Caco-2 (cell line): ENCODE data around the gene MIEF2. TPM values are rescaled to one million over a fixed set of nuclear protein-coding genes. Genes with fewer than 3 reads are reported as not detected.
A peak's percentile ranks its signal among the peaks of the same experiment; 100 is the strongest.

ENCODE experiments used
- BruUV-seq: library from RNA; stranded (reverse); fragments of 400-500 nt; replicated peaks from 2 replicates; lab custom pipeline; 2021; lab: Mats Ljungman, UMichigan
- CTCF ChIA-PET: fragments of 300-600 bp; sonication (Branson Sonifier 250); formaldehyde crosslinking; loops from one replicate; lab custom pipeline; 2022; ENCODE audit warnings: antibody characterized with exemption; lab: Charles Lee
- POLR2A ChIA-PET: fragments of 300-600 bp; sonication (Branson Sonifier 250); formaldehyde crosslinking; loops from one replicate; lab custom pipeline; 2022; ENCODE audit warnings: antibody characterized with exemption; lab: Charles Lee
- DNase-seq, 2 experiments: peaks; one replicate each; pipeline versions ENCODE4 v3.0.0 to v3.0.0-alpha.2; 2020 to 2022
- H3K27me3 ChIP-seq: replicated peaks from 2 replicates; pipeline ENCODE4 v1.6.0; 2011; ENCODE audit warnings: low read length; ENCODE audit not compliant: control insufficient read depth, insufficient read depth
- H3K36me3 ChIP-seq: 2 replicates; pipeline ENCODE4 v1.5.1; 2011; ENCODE audit warnings: low read length; ENCODE audit not compliant: control insufficient read depth, insufficient read depth
- H3K4me1 ChIP-seq: fragments of 250-450 bp; sonication (Bioruptor Pico); 2 replicates; pipeline ENCODE4 v1.5.1; 2020; ENCODE audit warnings: mild to moderate bottlenecking
- H3K4me3 ChIP-seq: 2 replicates; pipeline ENCODE4 v1.5.1; 2011; ENCODE audit warnings: low read depth, mild to moderate bottlenecking, control low read depth, low read length
- H3K9me3 ChIP-seq: fragments of 250-450 bp; sonication (Bioruptor Pico); 2 replicates; pipeline ENCODE4 v1.5.1; 2020; ENCODE audit warnings: mild to moderate bottlenecking, moderate library complexity
- H3K27ac Mint-ChIP-seq: one replicate; pipeline ENCODE4 v1.8.0; 2022; ENCODE audit warnings: mixed read lengths; ENCODE audit not compliant: unreplicated experiment
- H3K27me3 Mint-ChIP-seq: one replicate; pipeline ENCODE4 v1.8.0; 2022; ENCODE audit warnings: mixed read lengths; ENCODE audit not compliant: insufficient read depth, unreplicated experiment
- H3K36me3 Mint-ChIP-seq: one replicate; pipeline ENCODE4 v1.8.0; 2022; ENCODE audit warnings: mild to moderate bottlenecking, mixed read lengths; ENCODE audit not compliant: insufficient read depth, unreplicated experiment
- H3K4me1 Mint-ChIP-seq: one replicate; pipeline ENCODE4 v1.8.0; 2022; ENCODE audit warnings: low read depth, mixed read lengths; ENCODE audit not compliant: unreplicated experiment
- H3K4me3 Mint-ChIP-seq: one replicate; pipeline ENCODE4 v1.8.0; 2022; ENCODE audit warnings: mild to moderate bottlenecking, moderate library complexity, mixed read lengths; ENCODE audit not compliant: unreplicated experiment
- H3K9me3 Mint-ChIP-seq: one replicate; pipeline ENCODE4 v1.8.0; 2022; ENCODE audit warnings: mixed read lengths; ENCODE audit not compliant: unreplicated experiment
- CTCF ChIP-seq, 2 experiments: fragments of 200-600 bp in 1 of 2; IDR thresholded peaks; 1 replicate in 1 of 2; 2 replicates in 1 of 2; pipeline versions ENCODE4 v1.5.1 to v1.8.0; 2011 to 2022; ENCODE audit warnings: antibody characterized with exemption in 1 of 2, control low read depth in 1 of 2, inconsistent platforms in 1 of 2, low read depth in 1 of 2, low read length in 1 of 2, mild to moderate bottlenecking in 1 of 2, moderate library complexity in 1 of 2; ENCODE audit not compliant: insufficient read depth in 1 of 2, severe bottlenecking in 1 of 2, unreplicated experiment in 1 of 2
- intact Hi-C: fragments of 100-400 bp; cut with micrococcal nuclease; formaldehyde crosslinking; loops from one replicate; pipeline ENCODE4 v1.10.0; 2022; ENCODE audit not compliant: unreplicated experiment
- total RNA-seq: library from RNA; stranded (reverse); gene quantifications from 2 replicates; pipeline ENCODE4 v1.2.3, GENCODE V29; 2022

MIEF2 gene
- total RNA-seq, 1 experiment from 2014 or later: 22.3 TPM

- ChIA-PET POLR2A (no interaction called here), CTCF (no interaction called here)
- H3K27me3 Mint-ChIP-seq: no peaks in the 10 kb centered on the region
- Histone ChIP-seq H3K36me3 (peaks cover 2% of the 10 kb centered on the region; the same call in 1 of the 2 replicates), H3K27me3 (no peaks in the 10 kb centered on the region), H3K4me1 (no peaks in the 10 kb centered on the region), H3K9me3 (no peaks in the 10 kb centered on the region), H3K4me3 (no peak overlapping the region)
- peaks cover 64% of the 10 kb centered on the region for H3K36me3 Mint-ChIP-seq
- no peak for TF ChIP-seq CTCF (IDR thresholded peaks at IDR 0.05; ENCODE audit: insufficient read depth in 1 of 2, low read depth in 1 of 2, low read length in 1 of 2, severe bottlenecking in 1 of 2, unreplicated experiment in 1 of 2)
- H3K4me3 Mint-ChIP-seq: no peak overlapping the region
- intact Hi-C loops: no loop called here
- no peaks in the 10 kb centered on the region for H3K4me1 Mint-ChIP-seq
- no peak overlapping the region for H3K27ac Mint-ChIP-seq
- no peak for DNase-seq
- no peaks in the 10 kb centered on the region for H3K9me3 Mint-ChIP-seq
- BruUV-seq: no TSS peak
Observed at GRCh38 chr17:18241229-18241871, 19.1 kb upstream of the MIEF2 start.

GRCh38 chr17:18245038-18245776 lies 15.3 kb upstream of the MIEF2 start:
- H3K9me3 Mint-ChIP-seq: no peaks in the 10 kb centered on the region
- intact Hi-C loops: no loop called here
- H3K4me1 Mint-ChIP-seq: no peaks in the 10 kb centered on the region
- no peak for TF ChIP-seq CTCF (IDR thresholded peaks at IDR 0.05; ENCODE audit: insufficient read depth in 1 of 2, low read depth in 1 of 2, low read length in 1 of 2, severe bottlenecking in 1 of 2, unreplicated experiment in 1 of 2)
- H3K27me3 Mint-ChIP-seq: no peaks in the 10 kb centered on the region
- H3K36me3 Mint-ChIP-seq: peaks cover 96% of the 10 kb centered on the region
- H3K9me3 ChIP-seq: no peaks in the 10 kb centered on the region
- no peaks in the 10 kb centered on the region for H3K27me3 ChIP-seq
- H3K4me3 ChIP-seq: no peak overlapping the region
- DNase-seq: no peak
- TSS peak; percentile 79 for BruUV-seq
- peaks cover 2% of the 10 kb centered on the region for H3K36me3 ChIP-seq
- peak overlapping the region; percentile 23 for H3K27ac Mint-ChIP-seq
- H3K4me3 Mint-ChIP-seq: no peak overlapping the region
- POLR2A ChIA-PET: no interaction called here
- H3K4me1 ChIP-seq: no peaks in the 10 kb centered on the region
- CTCF ChIA-PET: no interaction called here

GRCh38 chr17:18246109-18246725 lies 14.2 kb upstream of the MIEF2 start:
- Histone ChIP-seq H3K4me1 (no peaks in the 10 kb centered on the region), H3K9me3 (no peaks in the 10 kb centered on the region), H3K27me3 (no peaks in the 10 kb centered on the region), H3K4me3 (no peak overlapping the region), H3K36me3 (peaks cover 2% of the 10 kb centered on the region)
- H3K9me3 Mint-ChIP-seq: no peaks in the 10 kb centered on the region
- no TSS peak for BruUV-seq
- ChIA-PET CTCF (no interaction called here), POLR2A (no interaction called here)
- peak overlapping the region; percentile 6 for H3K27ac Mint-ChIP-seq
- intact Hi-C loops: no loop called here
- no peak overlapping the region for H3K4me3 Mint-ChIP-seq
- no peak for TF ChIP-seq CTCF (IDR thresholded peaks at IDR 0.05; ENCODE audit: insufficient read depth in 1 of 2, low read depth in 1 of 2, low read length in 1 of 2, severe bottlenecking in 1 of 2, unreplicated experiment in 1 of 2)
- no peaks in the 10 kb centered on the region for H3K27me3 Mint-ChIP-seq
- no peak for DNase-seq
- H3K4me1 Mint-ChIP-seq: no peaks in the 10 kb centered on the region
- peaks cover 98% of the 10 kb centered on the region for H3K36me3 Mint-ChIP-seq
